ENCODE results near the gene ASIC3. TPM values are rescaled to one million over a fixed set of nuclear protein-coding genes. Genes with fewer than 3 reads are reported as not detected.
A peak's percentile ranks its signal among the peaks of the same experiment; 100 is the strongest.

The ASIC3 gene
- total and polyA plus RNA-seq, 2 experiments from 2014 or later, result 0.26 to 1.1 TPM

GRCh38 chr7:151061213-151062110 lies 13.1 kb downstream of the ASIC3 start:
- peaks cover 52% of the 10 kb centered on the region for H3K79me2 ChIP-seq (ENCODE audit: insufficient read depth)
- H3K9me3 ChIP-seq (ENCODE audit: low read depth), result no peaks in the 10 kb centered on the region
- TF ChIP-seq EZH2phosphoT487 (IDR thresholded peaks at IDR 0.05; ENCODE audit: insufficient read depth, low read depth), result no peak
- H3K4me1 ChIP-seq (ENCODE audit: insufficient read depth), result peaks cover 43% of the 10 kb centered on the region
- H4K20me1 ChIP-seq (ENCODE audit: insufficient read depth), result no peaks in the 10 kb centered on the region; the same call in 1 of the 2 replicates
- peak overlapping the region; percentile 90 for H3K9ac ChIP-seq
- H3K27ac ChIP-seq, result peak overlapping the region; percentile 94
- H3K27me3 ChIP-seq (replicated peaks; ENCODE audit: insufficient read depth), result no peaks in the 10 kb centered on the region
- no peak overlapping the region for H2AFZ ChIP-seq
- peaks cover 10% of the 10 kb centered on the region for H3F3A ChIP-seq (ENCODE audit: insufficient read depth)
- in situ Hi-C loops (cut with MboI), result no loop called here
- DNase-seq, result no peak
- H3K4me2 ChIP-seq (ENCODE audit: unreplicated experiment), result peak overlapping the region; percentile 82
- no peaks in the 10 kb centered on the region for H3K9me2 ChIP-seq (ENCODE audit: insufficient read depth)
- WGBS, 2 experiments (ENCODE audit: low coverage in 1 of 2, low lambda C conversion rate in 2 of 2, missing lambda C conversion rate in 2 of 2), result 48 to 55% methylated on average over 28 to 32 of the region's 33 CpGs
- no peaks in the 10 kb centered on the region for H3K36me3 ChIP-seq (ENCODE audit: low read depth)
- H3K4me3 ChIP-seq, result peak overlapping the region; percentile 93

GRCh38 chr7:151062111-151062398 lies 13.7 kb downstream of the ASIC3 start:
- in situ Hi-C loops (cut with MboI), result no loop called here
- H3K9me3 ChIP-seq (ENCODE audit: low read depth), result no peaks in the 10 kb centered on the region
- 32 to 35% methylated on average over 8 to 10 of the region's 11 CpGs for WGBS, 2 experiments (ENCODE audit: low coverage in 1 of 2, low lambda C conversion rate in 2 of 2, missing lambda C conversion rate in 2 of 2)
- no peaks in the 10 kb centered on the region; the same call in 1 of the 2 replicates for H4K20me1 ChIP-seq (ENCODE audit: insufficient read depth)
- H3K27me3 ChIP-seq (replicated peaks; ENCODE audit: insufficient read depth), result no peaks in the 10 kb centered on the region
- TF ChIP-seq EZH2 (IDR thresholded peaks at IDR 0.05; ENCODE audit: insufficient read depth, poor library complexity, severe bottlenecking) (no peak), EZH2phosphoT487 (IDR thresholded peaks at IDR 0.05; ENCODE audit: insufficient read depth, low read depth) (no peak)
- H3F3A ChIP-seq (ENCODE audit: insufficient read depth), result peaks cover 10% of the 10 kb centered on the region
- peak overlapping the region; percentile 94 for H3K27ac ChIP-seq
- H3K4me3 ChIP-seq, result peak overlapping the region; percentile 93
- H3K9me2 ChIP-seq (ENCODE audit: insufficient read depth), result no peaks in the 10 kb centered on the region
- H3K79me2 ChIP-seq (ENCODE audit: insufficient read depth), result peaks cover 51% of the 10 kb centered on the region
- H3K36me3 ChIP-seq (ENCODE audit: low read depth), result no peaks in the 10 kb centered on the region
- H3K9ac ChIP-seq, result peak overlapping the region; percentile 90
- H3K4me2 ChIP-seq (ENCODE audit: unreplicated experiment), result peak overlapping the region; percentile 82
- peaks cover 38% of the 10 kb centered on the region for H3K4me1 ChIP-seq (ENCODE audit: insufficient read depth)
- no peak for DNase-seq
- no peak overlapping the region for H2AFZ ChIP-seq

- no peak overlapping the region for H2AFZ ChIP-seq
- H3K4me1 ChIP-seq (ENCODE audit: insufficient read depth), result peaks cover 36% of the 10 kb centered on the region
- H3K9me2 ChIP-seq (ENCODE audit: insufficient read depth), result no peaks in the 10 kb centered on the region
- DNase-seq, result peak; percentile 92
- WGBS, 2 experiments (ENCODE audit: low coverage in 1 of 2, low lambda C conversion rate in 2 of 2, missing lambda C conversion rate in 2 of 2), result 18 to 23% methylated on average over 23 to 43 of the region's 43 CpGs
- no peaks in the 10 kb centered on the region for H3K27me3 ChIP-seq (replicated peaks; ENCODE audit: insufficient read depth)
- peak overlapping the region; percentile 66 for H3K9ac ChIP-seq
- H3K4me2 ChIP-seq (ENCODE audit: unreplicated experiment), result peak overlapping the region; percentile 82
- TF ChIP-seq EZH2 (IDR thresholded peaks at IDR 0.05; ENCODE audit: insufficient read depth, poor library complexity, severe bottlenecking) (no peak), EZH2phosphoT487 (IDR thresholded peaks at IDR 0.05; ENCODE audit: insufficient read depth, low read depth) (no peak)
- in situ Hi-C loops (cut with MboI), result no loop called here
- no peaks in the 10 kb centered on the region for H3K9me3 ChIP-seq (ENCODE audit: low read depth)
- peaks cover 10% of the 10 kb centered on the region for H3F3A ChIP-seq (ENCODE audit: insufficient read depth)
- peak overlapping the region; percentile 94 for H3K27ac ChIP-seq
- H3K4me3 ChIP-seq, result peak overlapping the region; percentile 56
- peaks cover 48% of the 10 kb centered on the region for H3K79me2 ChIP-seq (ENCODE audit: insufficient read depth)
- no peaks in the 10 kb centered on the region; the same call in 1 of the 2 replicates for H4K20me1 ChIP-seq (ENCODE audit: insufficient read depth)
- peaks cover 2% of the 10 kb centered on the region; the same call in 1 of the 2 replicates for H3K36me3 ChIP-seq (ENCODE audit: low read depth)
Measured at GRCh38 chr7:151062399-151063211, 14.3 kb downstream of the ASIC3 start.

GRCh38 chr7:151063212-151063561 lies 14.9 kb downstream of the ASIC3 start:
- Histone ChIP-seq H3K4me3 (peak overlapping the region; percentile 56; the same call in 1 of the 2 replicates), H3K27ac (peak overlapping the region; percentile 94), H3K36me3 (ENCODE audit: low read depth) (peaks cover 8% of the 10 kb centered on the region; the same call in 1 of the 2 replicates), H3K79me2 (ENCODE audit: insufficient read depth) (peaks cover 48% of the 10 kb centered on the region), H2AFZ (no peak overlapping the region), H3K9me2 (ENCODE audit: insufficient read depth) (no peaks in the 10 kb centered on the region), H3K27me3 (replicated peaks; ENCODE audit: insufficient read depth) (no peaks in the 10 kb centered on the region), H3K9me3 (ENCODE audit: low read depth) (no peaks in the 10 kb centered on the region), H3K4me1 (ENCODE audit: insufficient read depth) (peaks cover 36% of the 10 kb centered on the region), H3F3A (ENCODE audit: insufficient read depth) (peaks cover 10% of the 10 kb centered on the region), H3K9ac (peak overlapping the region; percentile 66), H3K4me2 (ENCODE audit: unreplicated experiment) (peak overlapping the region; percentile 82), H4K20me1 (ENCODE audit: insufficient read depth) (no peaks in the 10 kb centered on the region; the same call in 1 of the 2 replicates)
- in situ Hi-C loops (cut with MboI), result no loop called here
- TF ChIP-seq EZH2 (IDR thresholded peaks at IDR 0.05; ENCODE audit: insufficient read depth, poor library complexity, severe bottlenecking) (no peak), EZH2phosphoT487 (IDR thresholded peaks at IDR 0.05; ENCODE audit: insufficient read depth, low read depth) (no peak)
- DNase-seq, result peak; percentile 90
- 3 to 6% methylated on average over 3 to 9 of the region's 11 CpGs for WGBS, 2 experiments (ENCODE audit: low coverage in 1 of 2, low lambda C conversion rate in 2 of 2, missing lambda C conversion rate in 2 of 2)

Data from GM23248 (cell line).